Stimulated activated CD8-positive, alpha-beta memory T cell treated with anti-CD3 and anti-CD28 coated beads, Interleukin-2, amount 100 ng/mL, for 1 hour (primary cell): Measurements from ENCODE around the gene CHRND.
"Not testable (repeated sequence)": the region's sequence is repeated elsewhere in the genome, so short reads cannot be mapped to it uniquely, and the experiment has no call there.

Source experiments
- DNase-seq, 2 donors: peaks; one replicate each; pipeline ENCODE4 v3.0.0-alpha.2; 2020; ENCODE audit warnings: low read depth in 2 of 2

Gene CHRND

GRCh38 chr2:232525199-232525598 is 761 bp upstream of the CHRND start:
- DNase-seq, result no peak

GRCh38 chr2:232526372-232526941 is 497 bp downstream of the CHRND start:
- no peak for DNase-seq

- DNase-seq, result no peak
These were observed 2.0 kb downstream of the CHRND start for GRCh38 chr2:232527905-232528470.

- DNase-seq, result no peak
These were observed 2.9 kb downstream of the CHRND start for GRCh38 chr2:232528746-232529460.

GRCh38 chr2:232529806-232530547 is 4.0 kb downstream of the CHRND start:
- DNase-seq, result no peak

- DNase-seq, result no peak
These were observed 4.8 kb downstream of the CHRND start for GRCh38 chr2:232530626-232531260.

GRCh38 chr2:232532419-232532818 is 6.5 kb downstream of the CHRND start:
- no peak for DNase-seq

GRCh38 chr2:232532821-232533220 is 6.9 kb downstream of the CHRND start:
- DNase-seq, result not testable (repeated sequence)

- no peak for DNase-seq
These were observed 8.2 kb downstream of the CHRND start for GRCh38 chr2:232533944-232534710.

GRCh38 chr2:232534940-232535651 is 9.1 kb downstream of the CHRND start:
- no peak for DNase-seq

- no peak for DNase-seq
These were observed 10.0 kb downstream of the CHRND start for GRCh38 chr2:232535761-232536530.

GRCh38 chr2:232537079-232537478 is 11.1 kb downstream of the CHRND start:
- no peak for DNase-seq

GRCh38 chr2:232537499-232537898 is 11.5 kb downstream of the CHRND start:
- DNase-seq, result no peak

GRCh38 chr2:232538671-232539070 is 12.7 kb downstream of the CHRND start:
- DNase-seq, result no peak

- no peak for DNase-seq
These were observed 13.6 kb downstream of the CHRND start, which contains the start of gene CHRNG for GRCh38 chr2:232539298-232540231. Gene CHRNG (plus strand): TSS chr2:232539692. CDS start chr2:232539748, 56 bp downstream.

- no peak for DNase-seq
These were observed 14.6 kb downstream of the CHRND start for GRCh38 chr2:232540441-232541041.

- no peak for DNase-seq
These were observed 15.4 kb downstream of the CHRND start for GRCh38 chr2:232541195-232541960.
